ENCODE data around the gene HDAC9. TPM values are rescaled to one million over a fixed set of nuclear protein-coding genes. Genes with fewer than 3 reads are reported as not detected.

HDAC9 gene
- polyA plus RNA-seq, 1 of the 3 experiments (the other 2 are of a cell fraction): 11.6 TPM

DNA sequence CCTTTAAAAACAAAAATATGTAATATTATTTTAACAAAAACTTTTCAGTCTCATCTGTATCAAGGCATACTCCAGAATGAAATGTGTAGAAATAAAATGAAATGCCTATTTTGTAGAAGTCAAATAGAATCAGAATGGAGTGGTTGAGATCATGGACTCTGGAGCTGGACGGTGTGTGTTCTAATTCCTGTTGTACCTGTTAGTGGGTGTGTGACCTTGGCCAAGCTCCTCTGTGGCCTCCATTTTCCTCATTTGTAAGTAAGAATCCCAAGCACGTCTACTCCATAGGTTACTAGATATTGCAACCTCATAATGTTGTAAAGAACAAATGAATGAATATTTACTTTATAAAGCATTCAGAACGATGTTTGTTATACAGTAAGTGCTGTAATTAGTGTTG, 74.9 kb downstream of the HDAC9 start:
- no peak overlapping the region for H2AFZ ChIP-seq (ENCODE audit: low read depth)
- H3K79me2 ChIP-seq (ENCODE audit: insufficient read depth): peaks cover 55% of the 10 kb centered on the region
- H3K9ac ChIP-seq: no peak overlapping the region
- H3K36me3 ChIP-seq (replicated peaks in 1 of 2; ENCODE audit: control insufficient read depth in 1 of 2, insufficient read depth in 2 of 2, low read length in 1 of 2): peaks cover 4 to 16% of the 10 kb centered on the region in 2 experiments
- no peak overlapping the region for H3K4me2 ChIP-seq
- no peaks in the 10 kb centered on the region for H3K9me2 ChIP-seq
- ChIA-PET POLR2A (interaction anchor here (1.1 to 1.7 kb wide), 2 partner anchors 74 to 218 kb away, joined by 3 to 6 read pairs; no protein-coding TSS in a partner anchor), CTCF (interaction anchor here (0.6 to 21.6 kb wide), 32 partner anchors 11 to 798 kb away, joined by 3 to 495 read pairs (median 6); partner anchors contain the start of gene HDAC9)
- no peak for DNase-seq
- H3K4me3 ChIP-seq (ENCODE audit: low read depth in 2 of 2, low read length in 1 of 2): no peak overlapping the region
- TF ChIP-seq CHD2 (IDR thresholded peaks at IDR 0.05; ENCODE audit: low read length, partially characterized antibody) (no peak), YY1 (IDR thresholded peaks at IDR 0.05; ENCODE audit: low read depth) (no peak), TEAD4 (IDR thresholded peaks at IDR 0.05; ENCODE audit: borderline replicate concordance, insufficient read depth) (no peak), RXRA (IDR thresholded peaks at IDR 0.05; ENCODE audit: borderline replicate concordance, low read depth) (no peak), GABPA (IDR thresholded peaks at IDR 0.05; ENCODE audit: low read depth) (no peak), FOXJ3 (CRISPR knock-in tag; IDR thresholded peaks at IDR 0.05) (no peak), SIN3A (IDR thresholded peaks at IDR 0.05; ENCODE audit: borderline replicate concordance, low read depth, low read length) (no peak), RCOR1 (IDR thresholded peaks at IDR 0.05; ENCODE audit: low read length) (no peak), RAD21 (IDR thresholded peaks at IDR 0.05; ENCODE audit: low read length) (no peak), MEF2A (IDR thresholded peaks at IDR 0.05; ENCODE audit: borderline replicate concordance, low read depth) (no peak), TAF1 (IDR thresholded peaks at IDR 0.05; ENCODE audit: borderline replicate concordance, low read depth, low read length) (no peak), POLR2AphosphoS5 (IDR thresholded peaks at IDR 0.05; ENCODE audit: low read depth, low read length) (no peak)
- TF ChIP-seq, protein P1, sequence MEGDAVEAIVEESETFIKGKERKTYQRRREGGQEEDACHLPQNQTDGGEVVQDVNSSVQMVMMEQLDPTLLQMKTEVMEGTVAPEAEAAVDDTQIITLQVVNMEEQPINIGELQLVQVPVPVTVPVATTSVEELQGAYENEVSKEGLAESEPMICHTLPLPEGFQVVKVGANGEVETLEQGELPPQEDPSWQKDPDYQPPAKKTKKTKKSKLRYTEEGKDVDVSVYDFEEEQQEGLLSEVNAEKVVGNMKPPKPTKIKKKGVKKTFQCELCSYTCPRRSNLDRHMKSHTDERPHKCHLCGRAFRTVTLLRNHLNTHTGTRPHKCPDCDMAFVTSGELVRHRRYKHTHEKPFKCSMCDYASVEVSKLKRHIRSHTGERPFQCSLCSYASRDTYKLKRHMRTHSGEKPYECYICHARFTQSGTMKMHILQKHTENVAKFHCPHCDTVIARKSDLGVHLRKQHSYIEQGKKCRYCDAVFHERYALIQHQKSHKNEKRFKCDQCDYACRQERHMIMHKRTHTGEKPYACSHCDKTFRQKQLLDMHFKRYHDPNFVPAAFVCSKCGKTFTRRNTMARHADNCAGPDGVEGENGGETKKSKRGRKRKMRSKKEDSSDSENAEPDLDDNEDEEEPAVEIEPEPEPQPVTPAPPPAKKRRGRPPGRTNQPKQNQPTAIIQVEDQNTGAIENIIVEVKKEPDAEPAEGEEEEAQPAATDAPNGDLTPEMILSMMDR (IDR thresholded peaks at IDR 0.05): no peak
- TF ChIP-seq, protein P2, sequence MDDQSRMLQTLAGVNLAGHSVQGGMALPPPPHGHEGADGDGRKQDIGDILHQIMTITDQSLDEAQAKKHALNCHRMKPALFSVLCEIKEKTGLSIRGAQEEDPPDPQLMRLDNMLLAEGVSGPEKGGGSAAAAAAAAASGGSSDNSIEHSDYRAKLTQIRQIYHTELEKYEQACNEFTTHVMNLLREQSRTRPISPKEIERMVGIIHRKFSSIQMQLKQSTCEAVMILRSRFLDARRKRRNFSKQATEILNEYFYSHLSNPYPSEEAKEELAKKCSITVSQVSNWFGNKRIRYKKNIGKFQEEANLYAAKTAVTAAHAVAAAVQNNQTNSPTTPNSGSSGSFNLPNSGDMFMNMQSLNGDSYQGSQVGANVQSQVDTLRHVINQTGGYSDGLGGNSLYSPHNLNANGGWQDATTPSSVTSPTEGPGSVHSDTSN (IDR thresholded peaks at IDR 0.05): no peak
- TF ChIP-seq, protein P3, sequence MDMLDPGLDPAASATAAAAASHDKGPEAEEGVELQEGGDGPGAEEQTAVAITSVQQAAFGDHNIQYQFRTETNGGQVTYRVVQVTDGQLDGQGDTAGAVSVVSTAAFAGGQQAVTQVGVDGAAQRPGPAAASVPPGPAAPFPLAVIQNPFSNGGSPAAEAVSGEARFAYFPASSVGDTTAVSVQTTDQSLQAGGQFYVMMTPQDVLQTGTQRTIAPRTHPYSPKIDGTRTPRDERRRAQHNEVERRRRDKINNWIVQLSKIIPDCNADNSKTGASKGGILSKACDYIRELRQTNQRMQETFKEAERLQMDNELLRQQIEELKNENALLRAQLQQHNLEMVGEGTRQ (IDR thresholded peaks at IDR 0.05; ENCODE audit: borderline replicate concordance, low read depth, low read length): no peak
- H4K20me1 ChIP-seq (ENCODE audit: insufficient read depth): no peaks in the 10 kb centered on the region
- WGBS (ENCODE audit: low lambda C conversion rate): 90% methylated on average over 3 of the region's 3 CpGs
- no peaks in the 10 kb centered on the region for H3K27me3 ChIP-seq (ENCODE audit: insufficient read depth)
- H3K27ac ChIP-seq (ENCODE audit: low read depth in 2 of 2, low read length in 1 of 2): peak overlapping the region in 1 of 2 experiments; percentile 53; a peak in 2 of 4 replicates
- peaks cover 5% of the 10 kb centered on the region for H3F3A ChIP-seq (replicated peaks; ENCODE audit: insufficient read depth)
- no peaks in the 10 kb centered on the region for H3K9me3 ChIP-seq
- peaks cover 10 to 13% of the 10 kb centered on the region in 2 experiments; a peak in 3 of 4 replicates for H3K4me1 ChIP-seq (ENCODE audit: control insufficient read depth in 1 of 2, insufficient read depth in 2 of 2, low read depth in 1 of 2, low read length in 1 of 2)

Measured in SK-N-SH (cell line).